ENCODE data around the gene FAM161B. TPM values are rescaled to one million over a fixed set of nuclear protein-coding genes. Genes with fewer than 3 reads are reported as not detected.

FAM161B gene
- 3.6 TPM for total RNA-seq (2013)
- polyA plus RNA-seq (1 to 10 TPM in 2 of 3 donors, under 1 TPM in 1; 0.76 to 1.4 (median 1.4) TPM), polyA minus RNA-seq (0.97 and 1.8 TPM in 2 replicates), total RNA-seq (2.3 to 7.6 (median 4.6) reads per million in 11 experiments)

- peak within 1 kb of the TSS; percentile 90 for H2AFZ ChIP-seq (ENCODE audit: insufficient read depth, low read depth, low read length, poor library complexity, severe bottlenecking)
- peak; percentile 93 to 95 (median 94) for DNase-seq
Measured at GRCh38 chr14:73949752-73950734, at the start of gene FAM161B, which contains the start of gene COQ6. Gene FAM161B (minus strand): TSS chr14:73950094. CDS start chr14:73950026, 68 bp downstream. Gene COQ6 (plus strand): TSS chr14:73950302. CDS start chr14:73950333, 31 bp downstream.

More at GRCh38 chr14:73949752-73950734, at the start of gene FAM161B, which contains the start of gene COQ6:
- WGBS (ENCODE audit: insufficient coverage), result under 1% methylated on average over 59 of the region's 70 CpGs
- Mint-ChIP-seq H3K36me3 (peaks cover 14 to 18% of the 10 kb centered on the region in 2 donors), H3K27ac (peak within 1 kb of the TSS; percentile 90 to 98 (median 95)), H3K9me3 (no peaks in the 10 kb centered on the region), H3K4me3 (peak within 1 kb of the TSS; percentile 97), H3K4me1 (peaks cover 17% of the 10 kb centered on the region), H3K27me3 (ENCODE audit: low read depth in 3 of 3) (peaks cover 0 to 4% (median 0%) of the 10 kb centered on the region in 3 donors)
- no peak for TF ChIP-seq CTCF (IDR thresholded peaks at IDR 0.05)
- Histone ChIP-seq H3K4me1 (ENCODE audit: control insufficient read depth in 1 of 2, insufficient read depth in 2 of 2, low read length in 2 of 2) (peaks cover 14 to 17% of the 10 kb centered on the region in 2 donors), H3K9me3 (replicated peaks in 1 of 2; ENCODE audit: control insufficient read depth in 1 of 2, insufficient read depth in 1 of 2, low read length in 2 of 2) (no peaks in the 10 kb centered on the region), H4K20me1 (ENCODE audit: insufficient read depth, low read length) (no peaks in the 10 kb centered on the region), H3K27ac (ENCODE audit: low read depth in 1 of 2, low read length in 2 of 2) (peak within 1 kb of the TSS; percentile 85 to 88), H3K4me2 (replicated peaks; ENCODE audit: extremely low read depth, low read length, poor library complexity, severe bottlenecking) (peak within 1 kb of the TSS; percentile 79), H3K9ac (ENCODE audit: insufficient read depth, low read length, poor library complexity, severe bottlenecking) (peak within 1 kb of the TSS; percentile 82), H3K4me3 (replicated peaks in 1 of 3; ENCODE audit: low read depth in 2 of 3, low read length in 3 of 3) (peak within 1 kb of the TSS; percentile 63 to 99 (median 76)), H3K79me2 (ENCODE audit: insufficient read depth, low read length) (peaks cover 13% of the 10 kb centered on the region), H3K27me3 (ENCODE audit: control insufficient read depth in 2 of 2, insufficient read depth in 2 of 2, low read length in 2 of 2) (no peaks in the 10 kb centered on the region), H3K36me3 (replicated peaks in 1 of 2; ENCODE audit: control insufficient read depth in 1 of 2, insufficient read depth in 2 of 2, low read length in 2 of 2) (peaks cover 11 to 21% of the 10 kb centered on the region in 2 donors)
- intact Hi-C loops (cut with micrococcal nuclease), result loop anchor here (5.0 to 10.0 kb wide), 2 partner anchors 65 to 67 kb away; partner anchors contain the start of genes BBOF1 (in 2 of the 2) and ENTPD5 (in 2 of the 2)
